GM12892 (cell line): Measurements from ENCODE around the gene TRMT13.

ENCODE experiments used
- POLR2A ChIP-seq: IDR thresholded peaks from 2 replicates; pipeline ENCODE4 v1.6.1; 2011; ENCODE audit warnings: low read depth, low read length, control low read depth
- POLR2AphosphoS5 ChIP-seq: IDR thresholded peaks from 2 replicates; pipeline ENCODE4 v1.6.1; 2011; ENCODE audit warnings: low read depth, low read length, control low read depth
- TAF1 ChIP-seq: IDR thresholded peaks from 2 replicates; pipeline ENCODE4 v1.6.1; 2011; ENCODE audit warnings: low read depth, mild to moderate bottlenecking, control low read depth, low read length, borderline replicate concordance

DNA sequence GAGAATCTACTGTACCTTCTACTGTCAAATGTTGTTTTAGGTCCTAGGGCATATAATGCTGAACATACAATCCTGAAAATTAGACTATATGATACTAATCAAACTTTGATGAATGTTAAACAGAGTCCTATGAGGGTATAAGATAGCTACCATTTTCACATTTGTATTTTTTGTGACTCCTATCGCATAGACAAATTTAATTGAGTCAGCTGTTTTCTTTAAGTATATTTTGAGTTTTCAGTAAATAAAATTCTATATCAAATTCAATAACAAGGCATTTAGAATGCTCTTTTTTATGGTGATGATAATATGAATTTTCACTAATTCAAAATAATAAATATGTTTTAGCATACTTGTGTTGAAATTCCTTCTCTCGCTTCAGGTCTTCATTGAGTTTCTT is 35.1 kb downstream of the TRMT13 start:
- TF ChIP-seq POLR2A (no peak), POLR2AphosphoS5 (no peak), TAF1 (no peak)
